Mesenchymal stem cell (in vitro differentiated cells and primary cell): ENCODE data around the gene MAJIN.

Source experiments
- DNase-seq: peaks from one replicate; pipeline ENCODE4 v3.0.0-alpha.2; 2013
- H2AFZ ChIP-seq: one replicate; pipeline ENCODE4 v1.6.1; 2013; ENCODE audit warnings: low read depth, mild to moderate bottlenecking, control low read depth, inconsistent platforms, low read length, moderate library complexity
- H2AK5ac ChIP-seq: 2 replicates; pipeline ENCODE4 v1.6.1; 2013; ENCODE audit warnings: low read length, moderate library complexity, mild to moderate bottlenecking, inconsistent platforms; ENCODE audit not compliant: severe bottlenecking
- H2BK120ac ChIP-seq: one replicate; pipeline ENCODE4 v1.6.1; 2013; ENCODE audit warnings: low read depth, mild to moderate bottlenecking, inconsistent platforms, low read length, moderate library complexity
- H2BK12ac ChIP-seq, 2 experiments: one replicate each; pipeline ENCODE4 v1.6.1; 2013; ENCODE audit warnings: inconsistent platforms in 2 of 2, low read length in 2 of 2, mild to moderate bottlenecking in 2 of 2, moderate library complexity in 2 of 2, control low read depth in 1 of 2
- H2BK15ac ChIP-seq: one replicate; pipeline ENCODE4 v1.6.1; 2013; ENCODE audit warnings: mild to moderate bottlenecking, low read depth, inconsistent platforms; ENCODE audit not compliant: poor library complexity, severe bottlenecking
- H2BK5ac ChIP-seq: 2 replicates; pipeline ENCODE4 v1.6.1; 2013; ENCODE audit warnings: low read depth, mild to moderate bottlenecking, low read length, control low read depth, inconsistent platforms; ENCODE audit not compliant: poor library complexity, severe bottlenecking
- H3K14ac ChIP-seq, 2 experiments: one replicate each; pipeline ENCODE4 v1.6.1; 2013; ENCODE audit warnings: inconsistent platforms in 2 of 2, low read length in 2 of 2, control low read depth in 1 of 2, mild to moderate bottlenecking in 1 of 2, moderate library complexity in 1 of 2
- H3K18ac ChIP-seq, 2 experiments: one replicate each; pipeline ENCODE4 v1.6.1; 2013; ENCODE audit warnings: inconsistent platforms in 2 of 2, low read length in 2 of 2, control low read depth in 1 of 2, low read depth in 1 of 2, mild to moderate bottlenecking in 1 of 2
- H3K23ac ChIP-seq, 2 experiments: one replicate each; pipeline ENCODE4 v1.6.1; 2013; ENCODE audit warnings: inconsistent platforms in 2 of 2, low read length in 2 of 2, mild to moderate bottlenecking in 2 of 2, moderate library complexity in 2 of 2, control low read depth in 1 of 2
- H3K27ac ChIP-seq: 2 replicates; pipeline ENCODE4 v1.5.1; 2013; ENCODE audit warnings: mild to moderate bottlenecking, moderate library complexity, low read length, control low read depth, inconsistent platforms; ENCODE audit not compliant: poor library complexity, severe bottlenecking
- H3K27me3 ChIP-seq, 2 experiments: 2 replicates each; pipeline versions ENCODE4 v1.6.1 to v1.7.0; 2013; ENCODE audit warnings: low read length in 2 of 2, mild to moderate bottlenecking in 2 of 2, moderate library complexity in 2 of 2, control low read depth in 1 of 2, inconsistent platforms in 1 of 2; ENCODE audit not compliant: control insufficient read depth in 1 of 2, insufficient read depth in 1 of 2
- H3K36me3 ChIP-seq, 2 experiments: 2 replicates each; pipeline versions ENCODE4 v1.6.1 to v1.7.0; 2013; ENCODE audit warnings: low read length in 2 of 2, control low read depth in 1 of 2, inconsistent platforms in 1 of 2, low read depth in 1 of 2, mild to moderate bottlenecking in 1 of 2; ENCODE audit not compliant: insufficient read depth in 2 of 2, control insufficient read depth in 1 of 2
- H3K4ac ChIP-seq, 2 experiments: one replicate each; pipeline ENCODE4 v1.6.1; 2013; ENCODE audit warnings: inconsistent platforms in 2 of 2, low read length in 2 of 2, mild to moderate bottlenecking in 2 of 2, moderate library complexity in 2 of 2, control low read depth in 1 of 2, low read depth in 1 of 2
- H3K4me1 ChIP-seq: 2 replicates; pipeline ENCODE4 v1.6.1; 2013; ENCODE audit warnings: low read depth, low read length, control low read depth; ENCODE audit not compliant: control insufficient read depth, insufficient read depth
- H3K4me2 ChIP-seq: 2 replicates; pipeline ENCODE4 v1.6.1; 2013; ENCODE audit warnings: low read length, mild to moderate bottlenecking, inconsistent platforms; ENCODE audit not compliant: poor library complexity, severe bottlenecking
- H3K4me3 ChIP-seq, 2 experiments: 2 replicates each; pipeline versions ENCODE4 v1.5.1 to v1.7.0; 2013; ENCODE audit warnings: low read length in 2 of 2, mild to moderate bottlenecking in 2 of 2, control low read depth in 1 of 2, low read depth in 1 of 2; ENCODE audit not compliant: insufficient read depth in 1 of 2
- H3K79me1 ChIP-seq: replicated peaks from 2 replicates; pipeline ENCODE4 v1.6.1; 2013; ENCODE audit warnings: mild to moderate bottlenecking, control low read depth, low read length, inconsistent platforms; ENCODE audit not compliant: poor library complexity, severe bottlenecking
- H3K9ac ChIP-seq: 2 replicates; pipeline ENCODE4 v1.7.0; 2013; ENCODE audit warnings: mild to moderate bottlenecking, low read length, moderate library complexity
- H3K9me3 ChIP-seq: 2 replicates; pipeline ENCODE4 v1.7.0; 2013; ENCODE audit warnings: mild to moderate bottlenecking, low read length; ENCODE audit not compliant: control insufficient read depth
- H4K8ac ChIP-seq: one replicate; pipeline ENCODE4 v1.6.1; 2013; ENCODE audit warnings: inconsistent platforms, mild to moderate bottlenecking, low read length, moderate library complexity
- H4K91ac ChIP-seq: one replicate; pipeline ENCODE4 v1.6.1; 2013; ENCODE audit warnings: mild to moderate bottlenecking, low read length, inconsistent platforms
- WGBS: methylation state at CpG from one replicate; pipeline ENCODE4 v1.1.7; 2013; ENCODE audit warnings: mixed read lengths; 5-methylcytosine and 5-hydroxymethylcytosine counted together

Gene MAJIN

DNA sequence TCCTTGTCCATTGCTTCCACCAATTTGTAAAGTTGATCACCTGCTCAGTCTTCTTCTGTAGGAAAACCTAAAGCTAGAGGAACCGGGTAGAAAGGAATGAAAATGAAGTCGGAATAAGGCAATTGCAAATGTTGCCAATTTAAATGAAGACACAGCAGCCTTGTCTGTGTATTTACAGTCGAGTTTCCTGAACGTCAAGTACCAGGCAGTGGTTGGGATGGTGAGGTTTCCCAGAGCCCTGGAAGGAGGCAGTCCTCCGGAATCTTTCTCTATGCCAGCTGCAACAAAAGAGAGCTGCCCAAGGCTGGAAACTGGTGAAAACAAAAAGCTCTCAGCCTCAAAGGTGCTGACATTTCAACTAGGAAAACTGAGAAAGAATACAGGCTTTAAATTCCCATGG, 17.7 kb downstream of the MAJIN start:
- Histone ChIP-seq H3K4me1 (peaks cover 2% of the 10 kb centered on the region), H3K4me2 (no peak overlapping the region), H4K8ac (no peak overlapping the region), H3K4ac (no peak overlapping the region), H2BK15ac (no peak overlapping the region), H2BK12ac (no peak overlapping the region), H3K27me3 (peaks cover 26 to 29% of the 10 kb centered on the region in 2 experiments), H3K9me3 (no peaks in the 10 kb centered on the region), H3K18ac (no peak overlapping the region), H3K27ac (no peak overlapping the region), H3K23ac (no peak overlapping the region), H3K79me1 (no peaks in the 10 kb centered on the region), H3K14ac (no peak overlapping the region), H2AK5ac (no peak overlapping the region), H2BK120ac (no peak overlapping the region), H3K36me3 (no peaks in the 10 kb centered on the region), H3K9ac (no peak overlapping the region), H2AFZ (no peak overlapping the region), H4K91ac (no peak overlapping the region), H3K4me3 (no peak overlapping the region), H2BK5ac (no peak overlapping the region)
- 66% methylated on average over 5 of the region's 5 CpGs for WGBS
- DNase-seq = no peak

DNA sequence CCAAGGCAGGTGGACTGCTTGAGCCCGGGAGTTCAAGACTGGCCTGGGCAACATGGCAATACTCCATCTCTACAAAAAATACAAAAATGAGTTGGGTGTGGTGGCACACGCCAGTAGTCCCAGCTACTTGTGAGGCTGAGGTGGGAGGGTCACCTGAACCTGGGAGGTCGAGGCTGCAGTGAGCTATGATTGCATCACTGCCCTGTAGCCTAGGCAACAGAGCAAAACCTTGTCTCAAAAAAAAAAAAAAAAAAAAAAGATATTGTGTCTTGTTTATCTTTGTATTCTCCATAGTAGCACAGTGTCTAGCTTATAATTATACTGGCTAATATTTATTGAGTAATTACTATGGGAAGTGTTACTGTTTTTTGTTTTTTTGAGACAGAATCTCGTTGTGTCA, 20.4 kb downstream of the MAJIN start:
- H3K4me1 ChIP-seq = peaks cover 2% of the 10 kb centered on the region
- H3K4me3 ChIP-seq = no peak overlapping the region
- no peak overlapping the region for H4K91ac ChIP-seq
- no CpG with 5 or more reads among the region's 4 CpGs for WGBS
- H3K27me3 ChIP-seq = peaks cover 25 to 26% of the 10 kb centered on the region in 2 experiments
- no peak overlapping the region for H3K27ac ChIP-seq
- H2BK5ac ChIP-seq = no peak overlapping the region
- no peak overlapping the region for H2BK15ac ChIP-seq
- no peak overlapping the region for H3K9ac ChIP-seq
- H3K14ac ChIP-seq = no peak overlapping the region
- H3K36me3 ChIP-seq = no peaks in the 10 kb centered on the region
- H2BK120ac ChIP-seq = no peak overlapping the region
- no peak overlapping the region for H3K23ac ChIP-seq
- no peak overlapping the region for H3K18ac ChIP-seq
- no peak overlapping the region for H2BK12ac ChIP-seq
- H3K79me1 ChIP-seq = no peaks in the 10 kb centered on the region
- H2AFZ ChIP-seq = no peak overlapping the region
- no peak overlapping the region for H4K8ac ChIP-seq
- H2AK5ac ChIP-seq = no peak overlapping the region
- DNase-seq = no peak
- no peaks in the 10 kb centered on the region for H3K9me3 ChIP-seq
- no peak overlapping the region for H3K4ac ChIP-seq
- no peak overlapping the region for H3K4me2 ChIP-seq

DNA sequence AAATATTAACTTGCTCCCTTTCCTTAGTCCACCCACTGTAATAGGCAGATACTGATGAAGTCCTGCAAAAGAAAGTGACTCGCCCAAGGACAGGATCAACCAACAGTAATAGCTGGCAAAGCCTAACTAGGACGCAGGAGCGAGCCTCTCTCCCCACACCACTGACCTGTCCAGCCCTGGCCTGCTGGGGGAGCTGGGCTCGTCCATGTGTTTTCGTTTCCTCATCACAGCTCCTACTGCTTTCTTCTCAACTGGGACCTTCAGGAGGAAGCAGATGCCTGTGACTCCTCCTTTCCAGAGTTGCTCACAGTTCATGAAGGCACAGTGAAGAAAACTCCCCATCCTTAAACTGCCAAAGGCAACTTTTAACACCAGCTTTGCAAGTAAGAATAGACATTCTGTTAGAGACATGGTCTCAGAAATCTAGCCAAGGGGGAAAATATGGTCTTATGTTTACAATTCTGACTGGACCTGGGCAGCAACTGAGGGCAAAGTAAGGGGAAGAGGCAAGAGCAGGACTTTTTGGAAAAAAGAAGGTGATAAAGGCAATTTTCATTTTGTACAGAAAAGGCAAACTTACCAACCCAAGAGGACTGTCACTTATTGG, 24.6 kb downstream of the MAJIN start:
- Histone ChIP-seq H3K36me3 (no peaks in the 10 kb centered on the region), H3K9ac (no peak overlapping the region), H3K18ac (no peak overlapping the region), H2BK12ac (no peak overlapping the region), H4K91ac (no peak overlapping the region), H3K27ac (no peak overlapping the region), H2AFZ (no peak overlapping the region), H2BK120ac (no peak overlapping the region), H4K8ac (no peak overlapping the region), H3K23ac (no peak overlapping the region), H2AK5ac (no peak overlapping the region), H2BK15ac (no peak overlapping the region), H3K79me1 (no peaks in the 10 kb centered on the region), H3K27me3 (peaks cover 20 to 44% of the 10 kb centered on the region in 2 experiments), H3K4me2 (no peak overlapping the region), H3K4me3 (no peak overlapping the region), H2BK5ac (no peak overlapping the region), H3K14ac (peak overlapping the region in 1 of 2 experiments; percentile 62), H3K4me1 (peaks cover 2% of the 10 kb centered on the region), H3K4ac (no peak overlapping the region), H3K9me3 (no peaks in the 10 kb centered on the region)
- no peak for DNase-seq
- WGBS = 59% methylated on average over 5 of the region's 5 CpGs

DNA sequence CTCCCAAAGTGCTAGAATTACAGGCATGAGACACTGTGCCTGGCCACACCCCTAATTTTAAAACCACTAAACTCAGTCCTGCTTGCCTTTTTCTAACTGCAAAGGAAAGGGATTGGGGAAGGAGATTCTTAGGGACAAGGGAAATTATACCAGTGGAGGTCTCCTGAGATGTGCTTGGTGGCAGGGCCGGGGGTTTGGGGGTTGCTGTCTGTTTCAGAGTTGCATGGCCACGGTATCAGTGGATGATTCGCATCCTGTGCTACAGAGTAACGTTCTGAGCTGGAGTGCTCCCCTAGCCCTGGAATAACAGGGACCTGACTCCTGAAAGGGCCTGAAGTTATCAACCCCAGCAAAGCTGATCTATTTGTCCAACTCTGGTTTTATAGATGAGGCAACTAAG, 35.4 kb downstream of the MAJIN start:
- H4K8ac ChIP-seq = no peak overlapping the region
- H3K9ac ChIP-seq = no peak overlapping the region
- H3K23ac ChIP-seq = no peak overlapping the region
- no peaks in the 10 kb centered on the region for H3K9me3 ChIP-seq
- H3K18ac ChIP-seq = no peak overlapping the region
- no peak overlapping the region for H3K4ac ChIP-seq
- no peak overlapping the region for H2BK120ac ChIP-seq
- H3K4me3 ChIP-seq = no peak overlapping the region
- no peak overlapping the region for H3K14ac ChIP-seq
- no peak overlapping the region for H4K91ac ChIP-seq
- no peak overlapping the region for H2AFZ ChIP-seq
- DNase-seq = no peak
- no peak overlapping the region for H2AK5ac ChIP-seq
- 55% methylated on average over 4 of the region's 4 CpGs for WGBS
- H3K4me2 ChIP-seq = no peak overlapping the region
- H3K79me1 ChIP-seq = no peaks in the 10 kb centered on the region
- no peak overlapping the region for H2BK15ac ChIP-seq
- H3K27ac ChIP-seq = no peak overlapping the region
- no peak overlapping the region for H2BK5ac ChIP-seq
- H3K36me3 ChIP-seq = peaks cover 33 to 37% of the 10 kb centered on the region in 2 experiments
- H3K27me3 ChIP-seq = peaks cover under 1 to 27% of the 10 kb centered on the region in 2 experiments
- H3K4me1 ChIP-seq = peaks cover 10% of the 10 kb centered on the region
- H2BK12ac ChIP-seq = no peak overlapping the region
